ENCODE measurements around the gene CBL.

The CBL gene

GRCh38 chr11:119339589-119340334 is 133.6 kb downstream of the CBL start:
- peaks cover 15% of the 10 kb centered on the region for H3K27me3 ChIP-seq (ENCODE audit: insufficient read depth, poor library complexity, severe bottlenecking)
- peaks cover 10% of the 10 kb centered on the region for H3K4me1 ChIP-seq (ENCODE audit: insufficient read depth, poor library complexity, severe bottlenecking)
- ATAC-seq (ENCODE audit: low read depth) (peak; percentile 19; the same call in 2 of the 3 replicates), DNase-seq (ENCODE audit: low spot score) (no peak)
- peak; percentile 86 for TF ChIP-seq CTCF (IDR thresholded peaks at IDR 0.05; ENCODE audit: poor library complexity, severe bottlenecking)
- H3K9me3 ChIP-seq (ENCODE audit: severe bottlenecking) = no peaks in the 10 kb centered on the region
- peaks cover 10% of the 10 kb centered on the region; the same call in 1 of the 2 replicates for H3K36me3 ChIP-seq (ENCODE audit: low read depth)
- no peak overlapping the region for H3K27ac ChIP-seq (ENCODE audit: poor library complexity, severe bottlenecking)
- peak overlapping the region; percentile 31 for H3K4me3 ChIP-seq (ENCODE audit: severe bottlenecking)

- peak; percentile 49 for DNase-seq (ENCODE audit: low spot score)
- no peak for TF ChIP-seq CTCF (IDR thresholded peaks at IDR 0.05; ENCODE audit: poor library complexity, severe bottlenecking)
Measured at GRCh38 chr11:119340335-119341221, 134.4 kb downstream of the CBL start, which contains the start of gene C1QTNF5. TSS of gene C1QTNF5 (minus strand) at chr11:119340883. CDS start at chr11:119340397, 486 bp downstream.

GRCh38 chr11:119341222-119342022 is 135.3 kb downstream of the CBL start:
- no peak for TF ChIP-seq CTCF (IDR thresholded peaks at IDR 0.05; ENCODE audit: poor library complexity, severe bottlenecking)
- H3K36me3 ChIP-seq (ENCODE audit: low read depth) = peaks cover 9% of the 10 kb centered on the region; the same call in 1 of the 2 replicates
- DNase-seq (ENCODE audit: low spot score) = no peak
- ATAC-seq (ENCODE audit: low read depth) = no peak
- no peaks in the 10 kb centered on the region for H3K9me3 ChIP-seq (ENCODE audit: severe bottlenecking)
- H3K4me3 ChIP-seq (ENCODE audit: severe bottlenecking) = no peak overlapping the region
- H3K27me3 ChIP-seq (ENCODE audit: insufficient read depth, poor library complexity, severe bottlenecking) = peaks cover 15% of the 10 kb centered on the region
- no peak overlapping the region for H3K27ac ChIP-seq (ENCODE audit: poor library complexity, severe bottlenecking)
- H3K4me1 ChIP-seq (ENCODE audit: insufficient read depth, poor library complexity, severe bottlenecking) = peaks cover 10% of the 10 kb centered on the region

More at GRCh38 chr11:119340335-119341221, 134.4 kb downstream of the CBL start, which contains the start of gene C1QTNF5:
- H3K36me3 ChIP-seq (ENCODE audit: low read depth) = peaks cover 10% of the 10 kb centered on the region; the same call in 1 of the 2 replicates
- peak within 1 kb of the TSS; percentile 31 for H3K4me3 ChIP-seq (ENCODE audit: severe bottlenecking)
- H3K4me1 ChIP-seq (ENCODE audit: insufficient read depth, poor library complexity, severe bottlenecking) = peaks cover 10% of the 10 kb centered on the region
- ATAC-seq (ENCODE audit: low read depth) = peak; percentile 19
- no peak within 1 kb of the TSS for H3K27ac ChIP-seq (ENCODE audit: poor library complexity, severe bottlenecking)
- no peaks in the 10 kb centered on the region for H3K9me3 ChIP-seq (ENCODE audit: severe bottlenecking)
- H3K27me3 ChIP-seq (ENCODE audit: insufficient read depth, poor library complexity, severe bottlenecking) = peaks cover 15% of the 10 kb centered on the region

- no peak for ATAC-seq (ENCODE audit: low read depth)
Measured at GRCh38 chr11:119342023-119342300, 135.8 kb downstream of the CBL start.

More at GRCh38 chr11:119342023-119342300, 135.8 kb downstream of the CBL start:
- no peak overlapping the region for H3K27ac ChIP-seq (ENCODE audit: poor library complexity, severe bottlenecking)
- no peak for TF ChIP-seq CTCF (IDR thresholded peaks at IDR 0.05; ENCODE audit: poor library complexity, severe bottlenecking)
- H3K9me3 ChIP-seq (ENCODE audit: severe bottlenecking) = no peaks in the 10 kb centered on the region
- DNase-seq (ENCODE audit: low spot score) = peak; percentile 35
- H3K4me1 ChIP-seq (ENCODE audit: insufficient read depth, poor library complexity, severe bottlenecking) = peaks cover 10% of the 10 kb centered on the region
- no peak overlapping the region for H3K4me3 ChIP-seq (ENCODE audit: severe bottlenecking)
- peaks cover 4% of the 10 kb centered on the region; the same call in 1 of the 2 replicates for H3K36me3 ChIP-seq (ENCODE audit: low read depth)
- H3K27me3 ChIP-seq (ENCODE audit: insufficient read depth, poor library complexity, severe bottlenecking) = peaks cover 15% of the 10 kb centered on the region
